Thymus (tissue), 11 donors: ENCODE measurements around the gene GRAMD1A. TPM values are rescaled to one million over a fixed set of nuclear protein-coding genes. Genes with fewer than 3 reads are reported as not detected.
"Not testable (repeated sequence)": the region's sequence is repeated elsewhere in the genome, so short reads cannot be mapped to it uniquely, and the experiment has no call there.

Source experiments
- DNase-seq, 9 donors: peaks; one replicate each; pipeline ENCODE4 v3.0.0-alpha.2; 2013; ENCODE audit warnings: low spot score in 9 of 9, low read depth in 6 of 9, missing footprints in 1 of 9
- H3K27ac ChIP-seq, 2 donors: one replicate each; pipeline ENCODE4 v1.5.1; 2013; ENCODE audit warnings: control low read depth in 1 of 2, low read depth in 1 of 2, low read length in 1 of 2, mild to moderate bottlenecking in 1 of 2, moderate library complexity in 1 of 2
- H3K27me3 ChIP-seq, 2 donors: one replicate each; pipeline ENCODE4 v1.5.1; 2013; ENCODE audit warnings: low read length in 1 of 2; ENCODE audit not compliant: control insufficient read depth in 2 of 2, insufficient read depth in 1 of 2
- H3K36me3 ChIP-seq, 2 donors: one replicate each; pipeline ENCODE4 v1.5.1; 2013; ENCODE audit warnings: low read length in 1 of 2, mild to moderate bottlenecking in 1 of 2, moderate library complexity in 1 of 2; ENCODE audit not compliant: control insufficient read depth in 2 of 2, insufficient read depth in 2 of 2
- H3K4me1 ChIP-seq, 2 donors: one replicate each; pipeline ENCODE4 v1.5.1; 2013; ENCODE audit warnings: low read length in 2 of 2; ENCODE audit not compliant: control insufficient read depth in 2 of 2, insufficient read depth in 2 of 2
- H3K4me3 ChIP-seq, 2 donors: one replicate each; pipeline ENCODE4 v1.5.1; 2013; ENCODE audit warnings: low read length in 2 of 2, control low read depth in 1 of 2, mild to moderate bottlenecking in 1 of 2
- H3K9me3 ChIP-seq, 2 donors: one replicate each; pipeline ENCODE4 v1.5.1; 2013; ENCODE audit warnings: low read length in 1 of 2, mild to moderate bottlenecking in 1 of 2; ENCODE audit not compliant: control insufficient read depth in 2 of 2, insufficient read depth in 1 of 2
- WGBS: extraction: QIAGEN DNeasy Blood & Tissue Kit; methylation state at CpG from one replicate; pipeline ENCODE4 v1.1.7; 2013; 5-methylcytosine and 5-hydroxymethylcytosine counted together
- polyA plus RNA-seq: library from polyadenylated mRNA; stranded (reverse); fragments of 200-250 nt; gene quantifications from one replicate; pipeline ENCODE4 v1.2.3, GENCODE V29; 2013
- total RNA-seq: library from RNA; stranded (reverse); fragments of 120-200 nt; gene quantifications from one replicate; pipeline ENCODE4 v1.2.4, GENCODE V29; 2013
- donor health status: healthy.

GRAMD1A gene
- total and polyA plus RNA-seq, 2 donors: 18.7 to 51.9 TPM

- peaks cover 0 to 10% of the 10 kb centered on the region in 2 donors for H3K4me1 ChIP-seq
These were observed 43.0 kb downstream of the GRAMD1A start for GRCh38 chr19:35042954-35043604.

GRCh38 chr19:35043906-35044305 lies 43.8 kb downstream of the GRAMD1A start:
- no peaks in the 10 kb centered on the region for H3K9me3 ChIP-seq
- no peak overlapping the region for H3K4me3 ChIP-seq
- WGBS: 96% methylated on average over 14 of the region's 14 CpGs
- peaks cover 20 to 51% of the 10 kb centered on the region in 2 donors for H3K27me3 ChIP-seq
- no peak for DNase-seq
- H3K36me3 ChIP-seq: no peaks in the 10 kb centered on the region
- no peak overlapping the region for H3K27ac ChIP-seq
- H3K4me1 ChIP-seq: peaks cover 0 to 10% of the 10 kb centered on the region in 2 donors

More at GRCh38 chr19:35042954-35043604, 43.0 kb downstream of the GRAMD1A start:
- H3K27ac ChIP-seq: no peak overlapping the region
- WGBS: 96% methylated on average over 14 of the region's 14 CpGs
- no peak for DNase-seq
- no peak overlapping the region for H3K4me3 ChIP-seq
- no peaks in the 10 kb centered on the region for H3K36me3 ChIP-seq
- H3K27me3 ChIP-seq: peaks cover 23 to 59% of the 10 kb centered on the region in 2 donors
- no peaks in the 10 kb centered on the region for H3K9me3 ChIP-seq

GRCh38 chr19:35044317-35045117 lies 44.4 kb downstream of the GRAMD1A start:
- DNase-seq: peak in 6 of 9 donors; percentile 10 to 46 (median 18)
- 72% methylated on average over 9 of the region's 9 CpGs for WGBS
- Histone ChIP-seq H3K4me3 (no peak overlapping the region), H3K4me1 (peaks cover 0 to 10% of the 10 kb centered on the region in 2 donors), H3K27me3 (peaks cover 18 to 45% of the 10 kb centered on the region in 2 donors), H3K36me3 (no peaks in the 10 kb centered on the region), H3K9me3 (no peaks in the 10 kb centered on the region), H3K27ac (no peak overlapping the region)

GRCh38 chr19:35045667-35046300 lies 45.7 kb downstream of the GRAMD1A start:
- WGBS: 22% methylated on average over 10 of the region's 10 CpGs
- H3K27me3 ChIP-seq: peaks cover 9 to 32% of the 10 kb centered on the region in 2 donors
- no peak overlapping the region for H3K27ac ChIP-seq
- H3K4me1 ChIP-seq: peaks cover 0 to 3% of the 10 kb centered on the region in 2 donors
- H3K36me3 ChIP-seq: no peaks in the 10 kb centered on the region
- H3K9me3 ChIP-seq: no peaks in the 10 kb centered on the region
- DNase-seq: peak in 5 of 9 donors; percentile 10 to 55 (median 16)
- H3K4me3 ChIP-seq: no peak overlapping the region

- DNase-seq: no peak
- H3K36me3 ChIP-seq: no peaks in the 10 kb centered on the region
- H3K9me3 ChIP-seq: no peaks in the 10 kb centered on the region
- H3K4me3 ChIP-seq: no peak overlapping the region
- no peak overlapping the region for H3K27ac ChIP-seq
- H3K4me1 ChIP-seq: no peaks in the 10 kb centered on the region
- peaks cover 5 to 25% of the 10 kb centered on the region in 2 donors for H3K27me3 ChIP-seq
- 99% methylated on average over 5 of the region's 5 CpGs for WGBS
These were observed 46.3 kb downstream of the GRAMD1A start for GRCh38 chr19:35046461-35046860.

GRCh38 chr19:35048911-35049411 lies 48.8 kb downstream of the GRAMD1A start:
- H3K36me3 ChIP-seq: no peaks in the 10 kb centered on the region
- no peaks in the 10 kb centered on the region for H3K4me1 ChIP-seq
- no peak for DNase-seq
- peaks cover 0 to 2% of the 10 kb centered on the region in 2 donors for H3K27me3 ChIP-seq
- H3K9me3 ChIP-seq: no peaks in the 10 kb centered on the region
- no peak overlapping the region for H3K27ac ChIP-seq
- H3K4me3 ChIP-seq: no peak overlapping the region
- 89% methylated on average over 12 of the region's 12 CpGs for WGBS

- WGBS: 81% methylated on average over 5 of the region's 5 CpGs
- Histone ChIP-seq H3K27ac (no peak overlapping the region), H3K36me3 (no peaks in the 10 kb centered on the region), H3K27me3 (peaks cover 0 to 2% of the 10 kb centered on the region in 2 donors), H3K4me3 (no peak overlapping the region), H3K4me1 (no peaks in the 10 kb centered on the region), H3K9me3 (no peaks in the 10 kb centered on the region)
- DNase-seq: no peak
These were observed 49.3 kb downstream of the GRAMD1A start for GRCh38 chr19:35049456-35049855.

- 97% methylated on average over 2 of the region's 2 CpGs for WGBS
These were observed 50.5 kb downstream of the GRAMD1A start for GRCh38 chr19:35050662-35051061.

GRCh38 chr19:35051268-35051667 lies 51.1 kb downstream of the GRAMD1A start:
- not testable (repeated sequence) for H3K27me3 ChIP-seq, H3K9me3 ChIP-seq, H3K36me3 ChIP-seq, H3K27ac ChIP-seq, DNase-seq, H3K4me1 ChIP-seq, H3K4me3 ChIP-seq
- WGBS: 95% methylated on average over 4 of the region's 4 CpGs

More at GRCh38 chr19:35050662-35051061, 50.5 kb downstream of the GRAMD1A start:
- H3K4me1 ChIP-seq, H3K36me3 ChIP-seq, DNase-seq, H3K27ac ChIP-seq, H3K4me3 ChIP-seq, H3K9me3 ChIP-seq, H3K27me3 ChIP-seq: not testable (repeated sequence)
